Mesothelial cell of epicardium (in vitro differentiated cells): ENCODE data around the gene SYT13. TPM values are rescaled to one million over a fixed set of nuclear protein-coding genes. Genes with fewer than 3 reads are reported as not detected.

Experiments
- DNase-seq, 2 experiments: peaks; one replicate each; pipeline ENCODE4 v3.0.0; 2021; ENCODE audit warnings: low spot score in 2 of 2; ENCODE audit not compliant: unreplicated experiment in 2 of 2
- H3K27ac Mint-ChIP-seq: 2 replicates; pipeline ENCODE4 v1.8.0; 2021; ENCODE audit warnings: mixed read lengths
- H3K27me3 Mint-ChIP-seq: 2 replicates; pipeline ENCODE4 v1.8.0; 2021; ENCODE audit warnings: low read depth, mixed read lengths
- H3K36me3 Mint-ChIP-seq: 2 replicates; pipeline ENCODE4 v1.8.0; 2021; ENCODE audit warnings: mixed read lengths
- H3K4me1 Mint-ChIP-seq: 2 replicates; pipeline ENCODE4 v1.8.0; 2021; ENCODE audit warnings: mixed read lengths
- H3K4me3 Mint-ChIP-seq: 2 replicates; pipeline ENCODE4 v1.8.0; 2021; ENCODE audit warnings: mild to moderate bottlenecking, moderate library complexity, mixed read lengths
- H3K9me3 Mint-ChIP-seq: 2 replicates; pipeline ENCODE4 v1.8.0; 2021; ENCODE audit warnings: mixed read lengths
- CTCF ChIP-seq: fragments of 200-600 bp; sonication (generic); IDR thresholded peaks from one replicate; pipeline ENCODE4 v1.5.0; 2021; ENCODE audit warnings: antibody characterized with exemption; ENCODE audit not compliant: unreplicated experiment
- total RNA-seq: library from RNA; stranded (reverse); gene quantifications from 3 replicates; pipeline ENCODE4 v1.2.1, GENCODE V29; 2021

The SYT13 gene
- total RNA-seq, 1 donor from 2014 or later: 6.8 TPM

DNA sequence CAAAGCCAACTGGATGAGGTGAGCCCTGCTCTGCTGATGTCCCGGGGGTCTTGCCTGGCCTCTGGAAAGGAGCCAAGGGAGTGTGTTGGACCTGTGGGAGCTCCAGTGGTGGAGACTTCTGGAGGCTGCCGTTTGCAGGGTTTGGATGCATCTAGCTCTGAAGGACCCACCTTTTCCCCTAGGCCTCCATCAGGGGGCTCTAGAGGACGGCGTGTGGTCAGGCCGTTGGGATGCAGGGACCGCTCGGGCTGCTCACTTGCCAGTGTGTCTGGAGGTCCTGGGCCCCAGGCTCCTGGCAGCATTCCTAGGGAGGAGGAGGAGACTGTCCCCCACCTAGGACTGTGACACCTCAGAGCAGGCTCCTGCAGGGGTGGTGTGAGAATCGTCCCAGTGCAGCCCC lies 81.4 kb downstream of the SYT13 start:
- no peaks in the 10 kb centered on the region for H3K27me3 Mint-ChIP-seq
- H3K27ac Mint-ChIP-seq: no peak overlapping the region
- TF ChIP-seq CTCF: no peak
- H3K9me3 Mint-ChIP-seq: peaks cover 9% of the 10 kb centered on the region
- no peak overlapping the region for H3K4me3 Mint-ChIP-seq
- peaks cover 18% of the 10 kb centered on the region for H3K4me1 Mint-ChIP-seq
- peaks cover 34% of the 10 kb centered on the region for H3K36me3 Mint-ChIP-seq
- DNase-seq: no peak

GRCh38 chr11:45193695-45194094 lies 92.4 kb downstream of the SYT13 start:
- no peaks in the 10 kb centered on the region for H3K4me1 Mint-ChIP-seq
- peaks cover 8% of the 10 kb centered on the region for H3K9me3 Mint-ChIP-seq
- H3K27me3 Mint-ChIP-seq: no peaks in the 10 kb centered on the region
- H3K36me3 Mint-ChIP-seq: peaks cover 48% of the 10 kb centered on the region
- no peak overlapping the region for H3K27ac Mint-ChIP-seq
- DNase-seq: no peak
- no peak overlapping the region for H3K4me3 Mint-ChIP-seq
- TF ChIP-seq CTCF: no peak

Other genes starting within 250 kb of the SYT13 start
- gene PRDM11, start 139.7 kb downstream of the SYT13 start, total RNA-seq: 56.9 to 60.9 TPM (median 60.2 TPM) in 3 replicates